Measurements from ENCODE around the gene MEF2A.

Gene MEF2A

DNA sequence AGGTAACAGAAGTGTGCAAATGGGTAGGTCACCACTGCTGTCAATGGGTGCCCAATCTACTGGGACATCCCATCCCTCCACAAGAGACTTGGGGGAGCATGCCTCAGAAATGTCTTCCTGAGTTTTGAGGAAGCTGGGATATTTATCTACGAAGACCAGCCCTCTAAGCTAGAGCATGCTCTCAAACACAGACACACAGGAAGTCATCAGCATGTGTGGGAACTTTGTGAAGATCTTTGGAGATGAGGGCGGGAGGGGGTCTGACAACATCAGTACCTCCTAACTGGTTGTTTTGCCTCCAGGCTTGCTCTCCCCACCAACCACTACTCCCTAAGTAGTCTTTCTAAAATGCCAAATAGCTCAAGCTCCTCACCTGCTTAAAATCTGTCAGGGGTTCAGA, 3.5 kb upstream of the MEF2A start:
- in situ Hi-C loops (cut with MboI; ENCODE audit: low sequenced_read_pairs), result no loop called here

DNA sequence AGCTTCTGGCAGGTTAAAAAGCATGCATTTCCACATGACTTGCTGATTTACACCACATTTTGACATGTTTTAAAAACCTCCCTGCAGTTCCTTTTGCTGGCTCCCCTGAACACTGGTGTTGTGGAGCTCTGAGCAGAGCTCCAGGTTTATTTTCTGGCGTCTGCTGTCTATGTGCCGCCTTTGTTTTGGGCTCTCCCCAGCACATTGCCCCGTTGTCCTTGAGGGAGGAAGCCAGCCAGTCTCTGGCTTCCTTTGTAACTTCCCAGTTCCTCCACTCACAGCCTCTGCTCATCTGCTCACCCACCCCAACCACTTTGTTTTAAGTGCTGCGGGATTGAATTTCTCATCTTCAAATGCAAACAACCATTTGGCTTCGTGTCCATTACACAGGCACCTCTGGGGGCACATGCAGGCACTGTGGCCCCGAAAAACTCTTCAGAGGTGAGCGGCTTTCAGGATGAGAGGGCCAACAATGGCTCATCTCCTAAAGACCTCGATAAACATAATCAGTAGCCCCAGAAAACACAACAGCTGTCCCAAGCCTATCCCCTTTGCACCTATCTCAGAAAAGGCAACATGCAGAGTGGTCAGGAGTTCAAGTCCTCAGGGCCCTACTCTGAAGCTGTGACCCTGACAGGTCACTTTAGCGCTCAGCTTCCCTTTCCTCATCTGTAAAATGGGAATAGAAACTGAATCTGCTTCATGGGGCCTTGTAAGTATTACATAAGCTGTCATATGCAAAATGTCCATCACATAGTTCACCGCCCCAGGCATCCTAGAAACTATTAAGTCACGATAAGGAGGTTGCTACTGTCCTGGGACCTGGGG, 1.3 kb upstream of the MEF2A start:
- in situ Hi-C loops (cut with MboI; ENCODE audit: low sequenced_read_pairs), result no loop called here

DNA sequence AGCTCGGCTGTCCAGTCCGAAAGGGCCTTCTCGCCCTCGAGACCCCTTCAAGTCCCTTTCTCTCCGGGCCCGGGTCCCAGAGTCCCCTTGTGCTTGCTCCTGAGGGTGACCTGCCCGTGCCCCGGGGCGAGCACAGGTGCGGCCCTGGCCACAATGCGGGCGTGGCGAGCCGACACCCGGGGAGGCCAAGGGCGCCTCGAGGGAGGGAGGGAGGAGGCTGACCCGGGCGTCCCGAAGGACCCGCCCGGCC, 810 bp upstream of the MEF2A start:
- in situ Hi-C loops (cut with MboI; ENCODE audit: low sequenced_read_pairs), result no loop called here

DNA sequence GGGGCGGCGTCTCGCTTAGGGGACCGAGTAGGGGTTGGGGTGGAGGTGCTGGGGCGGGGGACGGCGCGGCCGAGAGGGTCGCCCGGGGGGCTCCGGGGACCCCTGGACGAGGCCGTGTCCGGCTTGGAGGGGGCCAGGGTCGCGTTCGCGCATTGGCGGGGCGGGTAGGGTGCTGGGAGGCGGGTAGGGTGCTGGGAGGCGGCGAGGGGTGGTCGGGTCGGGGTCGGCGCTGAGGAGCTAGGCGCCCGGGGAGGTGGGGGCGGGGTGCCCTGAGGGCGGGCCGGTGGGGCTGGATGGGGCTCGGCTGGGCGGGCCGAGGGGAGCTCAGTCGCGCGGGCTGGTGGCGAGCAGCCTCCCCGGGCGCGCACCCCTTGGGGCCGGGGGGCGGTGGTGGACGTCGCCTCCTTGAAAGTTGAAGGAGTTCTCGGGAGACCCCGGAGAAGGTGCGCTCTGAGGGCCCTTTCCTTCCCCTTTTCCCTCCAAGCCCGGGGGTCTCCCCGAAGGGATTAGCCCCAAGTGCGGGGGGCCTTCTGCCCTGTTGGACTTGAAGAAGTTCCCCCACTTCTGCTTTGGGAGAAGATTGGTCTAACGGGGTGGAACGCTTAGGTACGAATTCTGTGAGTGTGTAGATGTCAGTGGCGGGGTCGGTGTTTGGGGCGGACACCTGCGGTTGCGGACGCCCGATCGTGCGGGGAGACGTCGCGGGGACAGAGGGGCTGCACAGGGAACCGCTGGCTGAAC, 543 bp downstream of the MEF2A start:
- in situ Hi-C loops (cut with MboI; ENCODE audit: low sequenced_read_pairs), result no loop called here

DNA sequence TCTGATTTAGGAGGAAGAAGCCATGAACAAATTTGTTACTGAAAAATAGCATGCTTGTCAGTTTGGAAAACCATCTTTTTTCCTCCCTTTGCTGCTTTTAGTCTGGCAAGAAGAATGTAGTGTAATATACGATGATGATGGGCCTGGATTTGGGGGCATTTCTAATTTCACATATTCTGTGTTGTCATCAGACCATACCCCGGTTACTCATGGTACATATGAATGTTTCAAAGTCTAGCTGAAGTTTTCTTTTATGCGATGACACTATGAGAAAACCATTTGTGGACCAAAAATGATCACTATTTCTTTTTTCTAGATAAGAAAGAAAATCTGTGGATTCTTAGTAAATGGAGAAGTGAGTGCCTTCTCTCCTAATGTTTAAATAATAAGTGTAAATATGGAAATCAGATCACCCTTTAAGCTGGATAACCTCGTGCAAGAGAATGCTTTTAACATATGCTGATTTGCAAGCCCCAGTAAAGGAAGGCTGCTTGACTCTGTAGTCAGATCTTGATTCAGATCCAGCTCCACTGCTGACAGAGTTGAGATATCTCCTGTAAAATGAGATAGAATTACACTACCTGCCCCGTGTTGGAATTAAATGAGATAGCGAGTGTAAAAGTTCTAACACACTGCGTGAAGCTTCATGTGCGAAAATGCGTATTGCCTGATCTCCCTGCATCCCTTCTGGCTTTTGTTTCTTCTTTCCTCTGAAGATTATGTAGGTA, 3.0 kb downstream of the MEF2A start:
- in situ Hi-C loops (cut with MboI; ENCODE audit: low sequenced_read_pairs), result no loop called here

DNA sequence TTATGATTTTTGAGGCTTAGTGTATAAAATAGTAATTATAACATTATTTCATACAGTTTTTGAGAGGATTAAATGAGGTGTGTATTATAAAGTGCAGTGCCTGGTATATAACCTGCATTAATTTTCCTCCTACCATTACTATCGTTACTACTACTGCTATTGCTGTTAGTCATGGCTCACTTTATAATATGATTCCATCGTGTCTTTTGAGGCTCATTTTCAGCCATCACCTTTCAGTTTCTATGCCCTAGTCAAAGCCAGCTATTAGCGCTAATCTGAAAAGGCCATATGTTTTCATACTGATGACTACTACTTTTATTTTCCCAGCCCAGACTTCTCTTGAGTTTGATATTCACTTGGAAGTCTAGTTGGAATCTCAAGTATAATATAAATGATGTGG, 5.5 kb downstream of the MEF2A start:
- in situ Hi-C loops (cut with MboI; ENCODE audit: low sequenced_read_pairs), result no loop called here

DNA sequence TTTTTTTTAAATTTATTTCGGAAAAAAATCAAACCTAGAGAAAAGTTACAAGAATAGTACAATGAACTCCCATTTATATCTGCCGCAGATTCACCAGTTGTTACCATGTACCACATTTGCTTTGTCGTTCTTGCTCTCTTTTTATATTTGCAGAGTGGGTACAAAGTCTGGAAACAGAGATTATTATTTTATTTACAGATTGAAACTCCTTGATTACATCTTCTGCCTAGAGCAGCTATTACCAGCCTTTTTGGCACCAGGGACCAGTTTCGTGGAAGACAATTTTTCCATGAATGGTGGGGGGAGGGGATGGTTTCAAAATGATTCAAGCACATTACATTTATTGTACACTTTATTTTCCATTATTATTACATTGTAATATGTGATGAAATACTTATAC, 8.3 kb downstream of the MEF2A start:
- in situ Hi-C loops (cut with MboI; ENCODE audit: low sequenced_read_pairs), result no loop called here

DNA sequence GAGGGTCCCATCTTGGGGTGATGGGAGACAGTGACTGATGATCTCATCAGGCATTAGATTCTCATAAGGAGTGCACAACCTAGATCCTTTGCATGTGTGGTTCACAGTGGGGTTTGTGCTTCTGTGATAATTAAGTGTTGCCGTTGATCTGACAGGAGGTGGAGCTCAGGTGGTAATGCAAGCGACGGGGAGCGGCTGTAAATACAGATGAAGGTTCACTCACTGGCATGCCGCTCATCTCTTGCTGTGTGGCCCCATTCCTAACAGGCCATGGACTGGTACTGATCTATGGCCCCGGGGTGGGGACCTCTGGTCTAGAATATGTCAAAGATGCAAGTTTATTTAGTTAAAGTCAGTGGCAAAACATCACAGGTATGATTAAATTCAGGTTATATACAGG, 8.7 kb downstream of the MEF2A start:
- in situ Hi-C loops (cut with MboI; ENCODE audit: low sequenced_read_pairs), result no loop called here

DNA sequence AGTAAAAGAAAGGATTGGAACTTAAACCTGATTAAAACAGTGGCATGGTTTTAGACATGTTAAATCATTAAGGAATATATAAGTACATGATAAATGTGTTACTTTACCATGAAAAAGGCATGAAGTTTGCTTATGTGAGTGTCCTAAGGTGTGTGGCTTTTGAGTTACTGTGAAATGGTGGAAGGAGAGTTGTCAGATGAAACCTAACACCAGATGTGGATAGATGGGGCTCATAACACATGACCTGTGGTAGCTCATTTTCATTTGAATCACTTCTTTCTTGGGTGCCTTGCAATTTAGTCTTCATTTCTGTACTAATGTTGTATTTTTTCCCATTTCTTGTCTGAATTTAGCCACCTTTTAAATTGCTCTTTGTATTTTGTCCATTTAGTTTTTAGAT, 13.0 kb downstream of the MEF2A start:
- in situ Hi-C loops (cut with MboI; ENCODE audit: low sequenced_read_pairs), result no loop called here

DNA sequence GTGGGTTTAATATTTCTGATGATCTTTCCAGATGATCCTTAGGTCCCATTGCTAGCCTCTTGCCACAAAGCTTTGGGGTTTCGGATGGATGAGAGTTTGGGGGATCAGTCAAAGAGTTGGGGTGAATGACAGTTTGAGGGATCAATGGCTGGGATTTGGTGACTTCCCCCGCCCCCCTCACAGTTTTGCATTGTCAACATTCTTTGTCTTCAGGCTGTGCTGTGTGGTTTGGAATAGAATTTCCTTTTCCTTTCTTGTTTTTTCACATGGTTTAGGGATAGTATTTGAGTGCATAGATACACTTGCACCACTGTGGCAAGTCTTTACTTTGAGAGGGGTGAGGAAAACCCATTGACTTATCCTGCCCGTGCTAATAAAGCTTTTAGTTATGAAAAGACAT, 14.3 kb downstream of the MEF2A start:
- in situ Hi-C loops (cut with MboI; ENCODE audit: low sequenced_read_pairs), result no loop called here

DNA sequence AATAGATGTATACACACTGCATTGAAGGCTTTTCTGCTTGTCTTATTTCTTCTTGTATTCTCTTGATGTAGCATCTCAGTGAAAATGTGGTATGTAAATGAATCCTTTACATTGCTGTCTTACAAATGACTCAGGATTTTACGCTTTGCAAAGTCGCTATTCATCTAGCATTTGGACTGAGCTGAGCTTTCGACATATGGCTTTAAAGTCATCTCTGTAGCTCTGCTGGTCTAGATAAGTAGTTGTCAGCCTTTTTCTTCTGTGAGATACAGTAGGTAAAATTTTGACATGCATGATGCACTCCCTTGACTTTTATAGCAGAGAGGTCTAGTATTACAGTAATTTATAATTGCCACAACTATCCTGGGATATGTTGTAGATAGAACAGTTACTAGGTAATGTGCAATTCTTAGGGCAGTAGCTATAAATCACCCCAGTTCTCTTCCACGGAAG, 16.8 kb downstream of the MEF2A start:
- in situ Hi-C loops (cut with MboI; ENCODE audit: low sequenced_read_pairs), result no loop called here

DNA sequence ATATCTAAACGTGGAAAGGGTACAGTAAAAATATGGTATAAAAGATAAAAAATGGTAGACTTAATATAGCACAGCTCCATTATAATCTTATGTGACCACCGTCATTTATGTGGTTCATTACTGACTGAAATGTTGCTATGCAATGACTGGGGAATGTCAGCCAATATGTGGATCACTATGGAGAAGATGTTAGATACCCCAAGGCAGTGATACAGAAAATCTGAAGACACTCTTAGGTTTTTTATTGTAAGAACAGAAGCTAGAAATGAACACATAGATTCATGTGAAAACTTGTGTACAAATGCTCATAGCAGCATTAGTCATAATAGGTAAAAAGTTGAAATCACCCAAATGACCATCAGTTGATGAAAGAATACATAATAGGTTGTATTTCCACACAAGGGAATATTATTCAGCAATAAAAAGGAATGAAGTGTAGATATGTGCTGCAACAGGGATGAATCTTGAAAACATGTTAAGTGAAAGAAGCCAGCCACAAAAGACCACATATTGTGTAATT, 18.4 kb downstream of the MEF2A start:
- in situ Hi-C loops (cut with MboI; ENCODE audit: low sequenced_read_pairs), result no loop called here

DNA sequence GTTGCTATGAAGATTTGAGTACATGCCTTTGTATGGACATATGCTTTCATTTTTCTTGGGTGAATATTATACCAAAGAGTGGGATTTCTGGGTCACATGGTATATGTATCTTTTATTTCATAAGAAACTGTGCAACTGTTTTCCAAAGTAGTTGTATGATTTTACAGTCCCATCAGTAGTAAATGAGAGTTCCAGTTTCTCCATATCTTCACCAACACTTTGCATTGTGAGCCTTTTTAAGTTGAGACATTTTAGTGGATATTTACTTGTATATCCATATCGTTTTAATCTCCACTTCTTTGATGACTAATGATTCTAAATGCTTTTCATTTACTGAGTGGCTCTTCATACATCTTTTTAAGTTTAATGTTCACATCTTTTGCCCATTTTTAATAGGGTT, 20.3 kb downstream of the MEF2A start:
- in situ Hi-C loops (cut with MboI; ENCODE audit: low sequenced_read_pairs), result no loop called here

DNA sequence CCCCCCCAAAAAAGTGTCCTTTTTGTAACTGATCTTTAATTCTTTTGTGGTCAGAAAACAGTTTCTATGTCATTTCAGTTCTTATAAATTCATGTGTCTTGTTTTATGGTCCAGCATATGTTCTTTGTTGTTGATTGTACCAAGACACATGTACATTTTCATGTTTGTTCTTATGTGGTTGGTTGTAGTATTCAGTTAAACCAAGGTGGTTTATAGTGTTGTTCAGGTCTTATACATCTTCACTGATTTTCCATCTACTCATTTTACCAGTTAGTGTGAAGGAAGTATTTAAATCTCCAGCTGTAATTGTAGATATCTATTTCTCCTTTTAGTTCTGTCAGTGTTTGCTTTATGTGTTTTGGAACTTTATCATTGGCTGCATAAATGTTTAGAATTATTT, 24.0 kb downstream of the MEF2A start:
- in situ Hi-C loops (cut with MboI; ENCODE audit: low sequenced_read_pairs), result no loop called here

DNA sequence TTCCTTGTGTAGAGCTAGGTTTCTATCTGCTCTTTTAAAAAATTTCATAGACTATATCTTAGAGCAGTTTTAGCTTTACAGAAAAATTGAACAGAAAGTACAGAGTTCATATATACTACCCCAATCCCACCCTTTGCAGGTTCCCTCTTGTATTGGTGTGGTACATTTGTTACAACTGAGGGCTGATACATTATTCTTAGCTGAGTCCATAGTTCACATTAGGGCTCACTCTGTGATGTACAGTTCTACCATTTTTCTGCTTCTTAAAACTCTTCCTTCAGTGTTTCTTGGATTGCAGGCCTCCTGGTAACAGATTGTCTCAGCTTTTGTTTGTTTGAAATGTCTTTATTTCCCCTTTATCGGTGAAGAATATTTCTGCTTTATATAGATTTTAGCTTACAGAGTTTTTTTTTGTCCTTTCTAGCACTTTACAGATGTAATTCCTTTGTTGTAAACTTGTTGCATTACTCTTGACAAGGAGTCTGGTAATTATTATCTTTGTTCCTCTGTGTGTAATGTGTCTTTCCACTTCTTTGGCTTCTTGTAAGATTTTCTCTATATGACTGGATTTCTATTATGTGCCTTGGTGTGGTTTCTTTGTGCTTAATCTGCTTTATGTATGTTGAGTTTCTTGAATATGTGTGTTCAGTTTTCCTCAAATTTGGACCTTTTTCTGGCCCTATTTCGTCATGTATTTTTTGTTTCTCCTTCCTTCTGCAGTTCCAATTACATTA, 25.3 kb downstream of the MEF2A start:
- in situ Hi-C loops (cut with MboI; ENCODE audit: low sequenced_read_pairs), result no loop called here

DNA sequence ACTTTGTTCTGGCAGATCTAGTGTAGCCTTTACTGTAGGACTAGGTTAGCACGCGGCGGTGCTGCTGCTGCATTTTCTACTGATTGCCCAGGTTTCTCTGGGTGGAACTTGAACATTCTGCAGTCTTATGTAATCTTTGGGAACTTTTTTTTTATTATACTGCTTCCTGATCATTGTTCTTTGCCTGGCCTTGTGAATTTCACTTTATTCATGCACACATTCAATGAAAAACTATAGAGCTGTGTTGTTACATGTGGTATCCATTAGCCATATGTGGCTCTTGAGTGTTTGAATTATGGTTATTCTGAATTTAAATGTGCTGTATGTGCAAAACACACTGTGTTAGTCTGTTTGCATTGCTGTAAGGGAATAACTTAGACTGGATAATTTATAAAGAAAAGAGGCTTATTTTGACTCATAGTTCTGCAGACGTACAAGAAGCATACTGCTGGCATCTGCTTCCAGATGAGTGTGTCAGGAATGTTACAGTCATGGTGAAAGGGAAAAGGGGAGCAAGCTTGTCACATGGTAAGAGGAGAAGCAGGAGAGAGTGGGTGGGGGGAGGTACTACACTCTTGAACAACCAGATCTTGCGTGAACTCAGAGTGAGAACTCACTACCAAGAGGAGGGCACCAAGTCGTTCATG, 26.5 kb downstream of the MEF2A start:
- in situ Hi-C loops (cut with MboI; ENCODE audit: low sequenced_read_pairs), result no loop called here

DNA sequence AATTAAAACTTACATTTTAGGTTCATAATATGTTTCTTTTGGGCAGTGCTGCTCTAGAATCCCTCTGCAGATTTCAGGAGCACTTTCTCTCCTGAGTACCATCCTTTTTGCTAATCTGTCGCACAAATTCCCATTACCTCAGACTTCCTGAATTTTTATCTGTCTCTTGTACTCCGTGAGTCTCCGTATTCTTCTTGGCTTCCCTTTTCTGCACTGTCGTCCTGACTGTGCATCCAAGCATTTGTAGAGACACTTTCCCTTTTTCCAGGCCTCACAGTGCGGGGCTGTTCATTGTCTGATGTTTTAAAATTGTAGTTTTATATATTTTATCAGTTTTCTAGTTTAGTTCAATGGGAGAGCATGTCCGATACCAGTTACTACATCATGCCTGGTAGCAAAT, 27.3 kb downstream of the MEF2A start:
- in situ Hi-C loops (cut with MboI; ENCODE audit: low sequenced_read_pairs), result no loop called here

DNA sequence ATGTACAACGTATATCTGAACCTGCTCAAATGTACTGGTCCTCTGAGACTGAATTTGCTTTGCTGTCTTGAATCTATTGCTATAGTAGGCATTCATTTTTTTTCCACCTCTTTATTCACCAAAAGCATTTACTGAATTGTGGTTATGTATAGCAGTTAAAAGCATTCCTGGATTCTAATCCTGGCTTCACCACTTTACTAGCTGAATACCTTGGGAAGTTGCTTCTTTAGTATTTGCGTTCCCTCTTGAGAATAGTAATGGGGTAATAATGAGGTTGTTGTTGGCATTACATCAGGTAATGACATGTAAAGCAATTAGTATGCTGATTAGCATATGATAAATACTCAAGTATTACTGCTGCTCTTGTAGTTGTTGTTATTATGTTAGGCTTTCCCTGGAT, 29.1 kb downstream of the MEF2A start:
- in situ Hi-C loops (cut with MboI; ENCODE audit: low sequenced_read_pairs), result no loop called here

DNA sequence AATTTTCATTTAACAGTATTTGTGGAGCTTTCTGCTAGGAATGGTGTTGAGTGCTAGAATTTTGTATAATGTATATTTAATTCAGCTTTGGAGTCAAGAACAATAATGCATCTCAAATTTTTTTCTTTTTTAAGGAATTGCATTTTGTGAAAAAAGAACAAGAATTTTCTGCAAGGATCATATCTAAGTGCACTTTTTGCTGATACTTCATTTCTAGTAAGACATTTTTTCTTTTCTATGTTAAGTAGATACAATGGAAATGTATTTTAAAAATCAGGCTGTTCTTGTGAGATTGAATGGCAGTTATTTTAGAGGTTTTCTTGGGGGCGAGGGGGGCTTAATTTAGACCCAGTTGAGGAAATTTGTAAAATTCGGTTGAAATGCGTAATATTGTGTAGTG, 32.5 kb downstream of the MEF2A start:
- in situ Hi-C loops (cut with MboI; ENCODE audit: low sequenced_read_pairs), result no loop called here

DNA sequence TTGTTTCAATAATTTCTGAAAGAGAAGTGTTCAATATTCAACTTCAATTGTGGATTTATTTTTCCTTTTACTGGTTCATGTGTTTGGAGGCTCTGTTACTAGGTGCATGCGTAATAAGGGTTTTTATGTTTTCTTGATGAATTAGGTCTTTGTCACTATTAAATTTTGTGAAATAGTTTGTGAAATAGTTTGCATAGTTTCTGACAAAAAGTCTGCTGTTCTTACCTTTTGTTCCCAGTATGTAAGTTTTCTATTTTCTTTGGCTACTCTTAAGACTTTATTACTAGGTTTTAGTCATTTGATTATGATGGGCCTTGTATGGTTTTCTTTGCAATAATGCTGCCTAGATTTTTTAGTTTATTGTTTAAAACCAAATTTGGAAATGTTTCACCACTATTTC, 38.0 kb downstream of the MEF2A start:
- in situ Hi-C loops (cut with MboI; ENCODE audit: low sequenced_read_pairs), result no loop called here

DNA sequence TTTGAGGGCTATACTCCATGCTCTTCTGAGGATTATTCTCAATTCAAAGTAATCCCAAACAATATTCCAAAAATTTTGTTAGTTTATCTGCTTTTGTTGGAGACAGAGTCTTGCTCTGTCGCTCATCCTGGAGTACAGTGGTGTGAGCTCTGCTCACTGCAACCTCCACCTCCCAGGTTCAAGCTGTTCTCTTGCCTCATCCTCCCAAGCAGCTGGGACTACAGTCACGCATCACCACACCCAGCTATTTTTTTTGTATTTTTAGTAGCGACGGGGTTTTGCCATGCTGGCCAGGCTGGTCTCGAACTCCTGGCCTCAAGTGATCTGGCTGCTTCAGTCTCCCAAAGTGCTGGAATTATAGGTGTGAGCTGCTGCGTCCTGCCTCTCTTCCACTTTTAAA, 39.1 kb downstream of the MEF2A start:
- in situ Hi-C loops (cut with MboI; ENCODE audit: low sequenced_read_pairs), result no loop called here
